SK-N-DZ (cell line): ENCODE data around the gene OR8G1. TPM values are rescaled to one million over a fixed set of nuclear protein-coding genes. Genes with fewer than 3 reads are reported as not detected.
A peak's percentile ranks its signal among the peaks of the same experiment; 100 is the strongest.
"Not testable (repeated sequence)": the region's sequence is repeated elsewhere in the genome, so short reads cannot be mapped to it uniquely, and the experiment has no call there.

ENCODE experiments used
- DNase-seq: peaks from one replicate; pipeline ENCODE4 v3.0.0-alpha.2; 2015; ENCODE audit warnings: low spot score
- polyA plus RNA-seq, 2 experiments: library from polyadenylated mRNA; depleted of rRNA; stranded (reverse); fragments of >200 nt; gene quantifications; 2 replicates each; pipeline ENCODE4 v1.2.3, GENCODE V29; 2014

OR8G1 gene
- not detected in 2 replicates for polyA plus RNA-seq (2014; cell fraction: cytosol; rRNA removed)
- polyA plus RNA-seq (2014; cell fraction: nucleus; rRNA removed), result not detected in 2 replicates

- DNase-seq, result no peak
These were observed at the start of gene OR8G1 for GRCh38 chr11:124240621-124241397. Gene OR8G1 (plus strand): TSS chr11:124241095. CDS start chr11:124249676, 8,581 bp downstream.

GRCh38 chr11:124193221-124194010, 47.5 kb upstream of the OR8G1 start:
- no peak for DNase-seq

- DNase-seq, result no peak
These were observed 46.4 kb upstream of the OR8G1 start for GRCh38 chr11:124194293-124195188.

DNA sequence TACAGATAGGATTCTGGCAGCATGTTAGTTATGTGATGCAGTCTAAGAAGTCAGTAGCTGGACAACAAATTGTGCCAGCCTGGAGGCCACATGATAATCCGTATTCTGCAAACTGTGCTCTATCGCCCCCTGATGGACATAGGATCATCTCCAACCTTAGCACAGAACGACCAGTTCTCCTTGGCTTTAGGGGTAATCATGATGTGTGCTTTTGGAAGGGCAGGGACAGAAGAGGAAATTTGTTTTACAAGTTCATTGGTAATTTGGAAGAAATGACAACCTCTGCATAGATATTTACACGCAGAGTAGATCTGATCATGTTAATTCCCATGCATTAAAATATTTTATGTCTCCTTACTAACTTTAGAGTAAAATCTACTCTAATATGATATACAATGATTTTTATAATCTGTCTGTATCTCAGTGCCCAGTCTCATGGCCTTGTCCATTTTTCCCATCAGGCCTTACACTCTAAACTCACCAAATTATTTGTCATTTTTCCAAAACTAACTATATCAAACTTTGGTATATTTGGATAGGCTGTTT, 45.6 kb upstream of the OR8G1 start:
- peak; percentile 12 for DNase-seq

DNA sequence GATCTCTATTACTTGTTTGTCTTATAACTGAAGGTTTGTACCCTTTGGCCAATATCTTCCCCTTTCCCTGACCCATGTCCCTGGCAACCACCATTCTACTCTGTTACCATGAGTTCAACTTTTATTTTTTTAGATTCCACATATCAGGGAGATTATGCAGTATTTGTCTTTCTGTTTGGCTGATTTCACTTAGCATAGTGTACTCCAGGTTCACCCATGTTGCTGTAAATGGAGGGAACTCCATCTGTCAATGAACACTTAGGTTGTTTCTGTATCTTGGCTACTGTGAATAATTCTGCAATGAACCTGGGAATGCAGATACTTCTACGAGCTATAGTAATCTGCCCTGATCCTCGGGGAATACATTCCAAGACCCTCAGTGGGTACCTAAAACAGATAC, 42.9 kb upstream of the OR8G1 start:
- no peak for DNase-seq

GRCh38 chr11:124198897-124199296, 42.0 kb upstream of the OR8G1 start:
- DNase-seq, result no peak

DNA sequence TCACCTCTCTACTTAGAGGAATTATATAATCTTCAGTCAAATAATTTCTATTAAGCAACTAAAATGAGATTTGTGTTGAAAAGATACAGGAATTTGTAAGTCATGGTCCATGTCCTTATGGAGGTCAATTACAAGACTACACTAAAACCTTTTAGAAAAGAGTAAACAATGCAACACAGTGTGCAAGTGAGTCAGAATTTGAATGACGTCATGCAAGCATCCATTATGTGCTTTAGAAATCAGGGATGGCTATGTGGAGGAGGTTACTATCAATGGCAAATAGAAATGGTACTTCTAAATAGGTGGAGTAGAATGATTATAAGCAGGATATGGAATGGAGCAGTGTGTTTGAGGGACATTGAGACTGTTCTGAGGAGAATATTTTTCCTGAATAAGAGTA, 41.2 kb upstream of the OR8G1 start:
- DNase-seq, result no peak

- DNase-seq, result no peak
These were observed 40.2 kb upstream of the OR8G1 start for GRCh38 chr11:124200671-124201070.

GRCh38 chr11:124202951-124203350, 37.9 kb upstream of the OR8G1 start:
- no peak for DNase-seq

GRCh38 chr11:124204008-124204407, 36.9 kb upstream of the OR8G1 start:
- DNase-seq, result no peak

DNA sequence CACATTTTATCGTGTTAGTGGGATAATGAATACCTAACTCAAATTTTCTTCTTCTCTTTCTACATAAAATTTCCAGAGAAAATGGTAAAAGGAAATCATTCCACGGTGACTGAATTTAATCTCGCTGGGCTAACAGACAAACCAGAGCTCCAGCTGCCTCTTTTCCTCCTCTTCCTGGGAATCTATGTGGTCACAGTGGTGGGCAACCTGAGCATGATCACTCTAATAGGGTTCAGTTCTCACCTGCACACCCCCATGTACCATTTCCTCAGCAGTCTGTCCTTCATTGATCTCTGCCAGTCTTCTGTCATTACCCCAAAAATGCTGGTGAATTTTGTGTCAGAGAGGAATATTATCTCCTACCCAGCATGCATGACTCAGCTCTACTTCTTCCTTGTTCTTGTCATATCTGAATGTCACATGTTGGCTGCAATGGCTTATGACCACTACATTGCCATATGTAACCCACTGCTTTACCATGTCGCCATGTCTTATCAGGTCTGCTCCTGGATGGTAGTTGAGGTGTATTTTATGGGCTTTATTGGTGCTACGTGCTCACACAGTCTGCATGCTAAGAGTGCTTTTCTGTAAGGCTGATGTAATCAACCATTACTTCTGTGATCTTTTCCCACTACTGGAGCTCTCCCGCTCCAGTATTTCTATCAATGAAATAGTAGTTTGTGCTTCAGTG, 33.6 kb upstream of the OR8G1 start:
- DNase-seq, result no peak

- no peak for DNase-seq
These were observed 31.0 kb upstream of the OR8G1 start for GRCh38 chr11:124209824-124210357.

DNA sequence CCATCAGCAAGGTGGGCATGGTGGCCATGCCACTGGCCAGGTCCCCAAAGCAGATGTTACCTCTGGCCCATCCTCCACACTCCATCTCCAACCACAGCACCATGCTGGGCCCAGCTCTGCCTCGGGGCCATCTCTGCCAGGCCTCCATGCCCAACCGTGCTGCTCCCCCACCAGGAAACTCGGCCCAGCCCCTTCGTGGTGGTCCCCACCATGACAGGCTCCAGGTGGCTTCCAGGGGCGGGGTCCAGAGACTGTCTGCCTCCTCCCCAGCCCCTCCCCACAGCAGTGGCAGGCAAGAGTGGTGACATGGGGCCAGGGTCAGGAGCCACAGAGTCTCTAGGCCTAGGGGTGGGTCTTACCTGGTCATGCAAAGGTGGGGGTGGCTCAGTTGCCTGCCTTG, 30.5 kb upstream of the OR8G1 start:
- no peak for DNase-seq

DNA sequence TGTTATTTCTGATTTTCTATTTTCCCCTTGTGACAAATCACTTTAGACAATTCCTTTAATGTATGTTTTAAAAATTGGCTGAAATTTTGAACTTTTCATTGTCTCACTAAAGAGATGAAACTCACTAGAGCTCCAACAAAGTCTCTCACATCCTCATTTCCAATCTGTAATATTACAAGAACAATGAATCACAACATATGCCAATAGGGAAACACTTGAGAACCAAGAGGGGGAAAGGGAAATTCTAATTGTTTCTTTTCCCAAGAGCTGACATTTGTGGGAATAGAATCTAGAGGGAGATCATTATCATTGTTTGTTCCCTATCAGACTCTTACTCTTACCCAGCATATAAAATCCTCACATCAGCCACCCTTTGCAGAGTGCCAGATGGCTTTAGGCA, 29.6 kb upstream of the OR8G1 start:
- DNase-seq, result no peak

DNA sequence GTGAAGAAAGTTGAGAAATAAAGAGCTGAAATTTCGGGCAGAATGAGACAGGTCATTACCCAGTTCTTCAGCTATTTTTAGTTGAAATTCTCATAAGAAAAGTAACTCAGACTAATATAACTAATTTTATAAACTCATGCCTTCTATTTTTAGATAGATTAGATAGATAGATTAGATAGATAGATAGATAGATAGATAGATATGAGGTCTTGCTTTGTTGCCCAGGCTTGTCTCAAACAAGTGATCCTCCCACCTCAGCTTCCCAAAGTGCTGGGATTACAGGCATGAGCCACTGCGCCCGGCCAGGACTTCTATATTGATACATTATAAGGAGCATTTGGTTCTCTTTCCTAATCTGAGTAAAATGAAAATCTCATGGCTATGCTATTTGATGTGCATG, 26.9 kb upstream of the OR8G1 start:
- DNase-seq, result no peak

DNA sequence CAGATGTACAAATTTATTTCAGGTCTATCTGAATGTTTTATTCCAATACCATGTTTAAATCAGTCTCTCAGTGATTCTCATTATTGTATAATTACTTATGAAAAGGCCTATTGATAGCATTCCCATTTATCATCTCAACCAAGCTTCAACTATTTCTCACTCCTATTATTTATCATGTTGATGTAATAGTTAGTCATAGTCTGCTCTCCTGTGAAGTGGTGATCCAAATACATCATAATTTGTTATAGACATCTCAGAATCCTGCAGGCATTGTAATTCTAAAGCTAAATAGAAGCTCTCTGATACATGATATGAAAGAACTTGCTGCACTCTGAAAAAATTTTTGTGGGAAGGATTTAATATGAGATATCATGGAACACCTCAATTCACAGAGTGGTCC, 21.8 kb upstream of the OR8G1 start:
- DNase-seq, result no peak

GRCh38 chr11:124222407-124222806, 18.5 kb upstream of the OR8G1 start:
- DNase-seq, result no peak

DNA sequence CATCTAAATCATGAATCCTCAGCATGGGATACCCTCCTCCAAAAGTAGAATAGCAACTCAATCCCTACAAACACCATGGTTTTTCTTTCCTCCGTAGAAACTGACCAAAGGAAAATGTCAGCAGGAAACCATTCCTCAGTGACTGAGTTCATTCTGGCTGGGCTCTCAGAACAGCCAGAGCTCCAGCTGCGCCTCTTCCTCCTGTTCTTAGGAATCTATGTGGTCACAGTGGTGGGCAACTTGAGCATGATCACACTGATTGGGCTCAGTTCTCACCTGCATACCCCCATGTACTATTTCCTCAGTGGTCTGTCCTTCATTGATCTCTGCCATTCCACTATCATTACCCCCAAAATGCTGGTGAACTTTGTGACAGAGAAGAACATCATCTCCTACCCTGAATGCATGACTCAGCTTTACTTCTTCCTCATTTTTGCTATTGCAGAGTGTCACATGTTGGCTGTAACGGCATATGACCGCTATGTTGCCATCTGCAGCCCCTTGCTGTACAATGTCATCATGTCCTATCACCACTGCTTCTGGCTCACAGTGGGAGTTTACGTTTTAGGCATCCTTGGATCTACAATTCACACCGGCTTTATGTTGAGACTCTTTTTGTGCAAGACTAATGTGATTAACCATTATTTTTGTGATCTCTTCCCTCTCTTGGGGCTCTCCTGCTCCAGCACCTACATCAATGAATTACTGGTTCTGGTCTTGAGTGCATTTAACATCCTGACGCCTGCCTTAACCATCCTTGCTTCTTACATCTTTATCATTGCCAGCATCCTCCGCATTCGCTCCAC, 16.1 kb upstream of the OR8G1 start:
- DNase-seq, result not testable (repeated sequence)

GRCh38 chr11:124225471-124225870, 15.4 kb upstream of the OR8G1 start:
- DNase-seq, result no peak

DNA sequence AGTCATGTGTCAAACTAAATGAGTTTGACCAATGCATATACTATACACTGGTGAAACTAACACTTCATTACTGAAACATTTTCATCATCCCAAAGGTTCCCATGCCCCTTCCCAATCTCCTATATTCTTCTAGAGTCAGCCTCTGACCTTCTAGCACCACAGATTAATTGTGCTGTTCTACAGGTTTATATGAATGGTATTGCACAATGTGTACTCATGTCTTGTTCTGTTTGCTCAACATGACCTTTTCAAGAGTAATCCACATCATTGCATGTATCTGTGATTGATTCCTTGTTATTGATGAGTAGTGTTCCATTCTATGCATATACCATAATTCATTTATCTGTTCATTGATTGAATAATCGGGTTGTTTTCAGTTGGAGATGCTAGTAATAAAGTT, 7.5 kb upstream of the OR8G1 start:
- DNase-seq, result no peak
